Activated CD4-positive, alpha-beta memory T cell treated with anti-CD3 and anti-CD28 coated beads for 36 hours (primary cell): ENCODE measurements around the gene LRTM1. TPM values are rescaled to one million over a fixed set of nuclear protein-coding genes. Genes with fewer than 3 reads are reported as not detected.

Experiments used
- CTCF ChIA-PET: fragments of 350-600 bp; sonication (Branson Sonifier 250); formaldehyde crosslinking; loops from one replicate; lab custom pipeline; 2021; ENCODE audit warnings: antibody characterized with exemption, inconsistent platforms; lab: Charles Lee
- POLR2A ChIA-PET: fragments of 350-600 bp; sonication (Branson Sonifier 250); formaldehyde crosslinking; loops from one replicate; lab custom pipeline; 2021; ENCODE audit warnings: antibody characterized with exemption; lab: Charles Lee
- DNase-seq: peaks from one replicate; pipeline ENCODE4 v3.0.0-alpha.2; 2020
- H3K27ac Mint-ChIP-seq: one replicate; pipeline ENCODE4 v1.8.0; 2021; ENCODE audit warnings: mixed read lengths
- H3K27me3 Mint-ChIP-seq: one replicate; pipeline ENCODE4 v1.8.0; 2021; ENCODE audit warnings: mixed read lengths
- H3K36me3 Mint-ChIP-seq: one replicate; pipeline ENCODE4 v1.8.0; 2021; ENCODE audit warnings: mixed read lengths
- H3K4me1 Mint-ChIP-seq: one replicate; pipeline ENCODE4 v1.8.0; 2021; ENCODE audit warnings: low read depth, mixed read lengths
- H3K4me3 Mint-ChIP-seq: one replicate; pipeline ENCODE4 v1.8.0; 2021; ENCODE audit warnings: mild to moderate bottlenecking, mixed read lengths
- H3K9me3 Mint-ChIP-seq: one replicate; pipeline ENCODE4 v1.8.0; 2021; ENCODE audit warnings: mixed read lengths
- intact Hi-C: fragments of 100-400 bp; cut with micrococcal nuclease; formaldehyde crosslinking; loops from one replicate; pipeline ENCODE4 v1.15.1; 2023
- total RNA-seq, 2 experiments: library from RNA; stranded (reverse); gene quantifications; one replicate each; pipeline ENCODE4 v1.2.3, GENCODE V29; 2021

The LRTM1 gene
- not detected for total RNA-seq

- CTCF ChIA-PET, result no interaction called here
- H3K9me3 Mint-ChIP-seq, result no peaks in the 10 kb centered on the region
- intact Hi-C loops, result no loop called here
- no peaks in the 10 kb centered on the region for H3K36me3 Mint-ChIP-seq
- no peak within 1 kb of the TSS for H3K4me3 Mint-ChIP-seq
- H3K27me3 Mint-ChIP-seq, result no peaks in the 10 kb centered on the region
- POLR2A ChIA-PET, result no interaction called here
- no peaks in the 10 kb centered on the region for H3K4me1 Mint-ChIP-seq
- DNase-seq, result no peak
- H3K27ac Mint-ChIP-seq, result no peak within 1 kb of the TSS
These were observed at the start of gene LRTM1 for GRCh38 chr3:54928046-54928770. Gene LRTM1, minus strand, starts transcription at chr3:54928059. Its CDS starts 148 bp downstream, at chr3:54927911.

- Mint-ChIP-seq H3K9me3 (peaks cover 12% of the 10 kb centered on the region), H3K27me3 (peaks cover 1% of the 10 kb centered on the region), H3K27ac (no peak overlapping the region), H3K4me1 (no peaks in the 10 kb centered on the region), H3K4me3 (no peak overlapping the region), H3K36me3 (no peaks in the 10 kb centered on the region)
- no peak for DNase-seq
- ChIA-PET POLR2A (no interaction called here), CTCF (no interaction called here)
- intact Hi-C loops, result no loop called here
These were observed 49.6 kb upstream of the LRTM1 start for GRCh38 chr3:54977439-54977838.

- H3K4me1 Mint-ChIP-seq, result no peaks in the 10 kb centered on the region
These were observed 43.0 kb upstream of the LRTM1 start for GRCh38 chr3:54970895-54971294.

GRCh38 chr3:54969652-54970051 lies 41.8 kb upstream of the LRTM1 start:
- CTCF ChIA-PET, result no interaction called here
- POLR2A ChIA-PET, result no interaction called here

More at GRCh38 chr3:54970895-54971294, 43.0 kb upstream of the LRTM1 start:
- ChIA-PET POLR2A (no interaction called here), CTCF (no interaction called here)
- peaks cover 8% of the 10 kb centered on the region for H3K9me3 Mint-ChIP-seq
- no peak for DNase-seq
- H3K27ac Mint-ChIP-seq, result no peak overlapping the region
- H3K36me3 Mint-ChIP-seq, result no peaks in the 10 kb centered on the region
- no peak overlapping the region for H3K4me3 Mint-ChIP-seq
- H3K27me3 Mint-ChIP-seq, result peaks cover 1% of the 10 kb centered on the region
- intact Hi-C loops, result no loop called here

GRCh38 chr3:54968546-54969172 lies 40.8 kb upstream of the LRTM1 start:
- intact Hi-C loops, result no loop called here
- DNase-seq, result no peak
- Mint-ChIP-seq H3K9me3 (peaks cover 8% of the 10 kb centered on the region), H3K36me3 (no peaks in the 10 kb centered on the region), H3K27me3 (no peaks in the 10 kb centered on the region), H3K4me3 (no peak overlapping the region), H3K4me1 (no peaks in the 10 kb centered on the region), H3K27ac (no peak overlapping the region)
- ChIA-PET CTCF (no interaction called here), POLR2A (no interaction called here)

More at GRCh38 chr3:54969652-54970051, 41.8 kb upstream of the LRTM1 start:
- intact Hi-C loops, result no loop called here
- Mint-ChIP-seq H3K4me1 (no peaks in the 10 kb centered on the region), H3K9me3 (peaks cover 8% of the 10 kb centered on the region), H3K36me3 (no peaks in the 10 kb centered on the region), H3K27me3 (no peaks in the 10 kb centered on the region), H3K27ac (no peak overlapping the region), H3K4me3 (no peak overlapping the region)
- no peak for DNase-seq

GRCh38 chr3:54967731-54968161 lies 39.9 kb upstream of the LRTM1 start:
- ChIA-PET POLR2A (no interaction called here), CTCF (no interaction called here)
- no peak for DNase-seq
- no peaks in the 10 kb centered on the region for H3K4me1 Mint-ChIP-seq
- intact Hi-C loops, result no loop called here
- no peaks in the 10 kb centered on the region for H3K36me3 Mint-ChIP-seq
- no peak overlapping the region for H3K27ac Mint-ChIP-seq
- H3K9me3 Mint-ChIP-seq, result peaks cover 8% of the 10 kb centered on the region
- H3K4me3 Mint-ChIP-seq, result no peak overlapping the region
- H3K27me3 Mint-ChIP-seq, result no peaks in the 10 kb centered on the region

GRCh38 chr3:54966979-54967378 lies 39.1 kb upstream of the LRTM1 start:
- Mint-ChIP-seq H3K36me3 (no peaks in the 10 kb centered on the region), H3K4me3 (no peak overlapping the region), H3K27ac (no peak overlapping the region), H3K9me3 (peaks cover 8% of the 10 kb centered on the region), H3K4me1 (no peaks in the 10 kb centered on the region), H3K27me3 (no peaks in the 10 kb centered on the region)
- ChIA-PET POLR2A (no interaction called here), CTCF (no interaction called here)
- intact Hi-C loops, result no loop called here
- DNase-seq, result no peak

- H3K36me3 Mint-ChIP-seq, result no peaks in the 10 kb centered on the region
- ChIA-PET CTCF (no interaction called here), POLR2A (no interaction called here)
- intact Hi-C loops, result no loop called here
- no peak for DNase-seq
- H3K9me3 Mint-ChIP-seq, result peaks cover 3% of the 10 kb centered on the region
- H3K27ac Mint-ChIP-seq, result no peak overlapping the region
- no peaks in the 10 kb centered on the region for H3K27me3 Mint-ChIP-seq
- no peak overlapping the region for H3K4me3 Mint-ChIP-seq
- no peaks in the 10 kb centered on the region for H3K4me1 Mint-ChIP-seq
These were observed 37.9 kb upstream of the LRTM1 start for GRCh38 chr3:54965746-54966145.

- DNase-seq, result no peak
- Mint-ChIP-seq H3K4me3 (no peak overlapping the region), H3K9me3 (no peaks in the 10 kb centered on the region), H3K36me3 (no peaks in the 10 kb centered on the region), H3K27me3 (no peaks in the 10 kb centered on the region), H3K4me1 (no peaks in the 10 kb centered on the region), H3K27ac (no peak overlapping the region)
- POLR2A ChIA-PET, result no interaction called here
- CTCF ChIA-PET, result no interaction called here
- intact Hi-C loops, result no loop called here
These were observed 36.2 kb upstream of the LRTM1 start for GRCh38 chr3:54964081-54964480.

- Mint-ChIP-seq H3K27ac (no peak overlapping the region), H3K27me3 (no peaks in the 10 kb centered on the region), H3K4me3 (no peak overlapping the region), H3K9me3 (no peaks in the 10 kb centered on the region), H3K36me3 (no peaks in the 10 kb centered on the region), H3K4me1 (no peaks in the 10 kb centered on the region)
- no peak for DNase-seq
- POLR2A ChIA-PET, result no interaction called here
- intact Hi-C loops, result no loop called here
- CTCF ChIA-PET, result no interaction called here
These were observed 35.8 kb upstream of the LRTM1 start for GRCh38 chr3:54963641-54964040.

- no peaks in the 10 kb centered on the region for H3K9me3 Mint-ChIP-seq
- ChIA-PET CTCF (no interaction called here), POLR2A (no interaction called here)
- H3K27ac Mint-ChIP-seq, result no peak overlapping the region
- intact Hi-C loops, result no loop called here
- DNase-seq, result no peak
- H3K36me3 Mint-ChIP-seq, result no peaks in the 10 kb centered on the region
- no peak overlapping the region for H3K4me3 Mint-ChIP-seq
- no peaks in the 10 kb centered on the region for H3K27me3 Mint-ChIP-seq
- H3K4me1 Mint-ChIP-seq, result no peaks in the 10 kb centered on the region
These were observed 34.3 kb upstream of the LRTM1 start for GRCh38 chr3:54962200-54962599.

- ChIA-PET CTCF (no interaction called here), POLR2A (no interaction called here)
- no peaks in the 10 kb centered on the region for H3K27me3 Mint-ChIP-seq
- H3K9me3 Mint-ChIP-seq, result no peaks in the 10 kb centered on the region
- H3K27ac Mint-ChIP-seq, result no peak overlapping the region
- no peaks in the 10 kb centered on the region for H3K4me1 Mint-ChIP-seq
- no peaks in the 10 kb centered on the region for H3K36me3 Mint-ChIP-seq
- H3K4me3 Mint-ChIP-seq, result no peak overlapping the region
- no peak for DNase-seq
- intact Hi-C loops, result no loop called here
These were observed 32.8 kb upstream of the LRTM1 start for GRCh38 chr3:54960701-54961100.

- no peaks in the 10 kb centered on the region for H3K9me3 Mint-ChIP-seq
- H3K4me3 Mint-ChIP-seq, result no peak overlapping the region
- no peaks in the 10 kb centered on the region for H3K4me1 Mint-ChIP-seq
- ChIA-PET POLR2A (no interaction called here), CTCF (no interaction called here)
- intact Hi-C loops, result no loop called here
- no peak for DNase-seq
- H3K27ac Mint-ChIP-seq, result no peak overlapping the region
- H3K36me3 Mint-ChIP-seq, result no peaks in the 10 kb centered on the region
- H3K27me3 Mint-ChIP-seq, result no peaks in the 10 kb centered on the region
These were observed 32.2 kb upstream of the LRTM1 start for GRCh38 chr3:54960082-54960481.
